Measurements from ENCODE around the gene LENEP. TPM values are rescaled to one million over a fixed set of nuclear protein-coding genes. Genes with fewer than 3 reads are reported as not detected.
A peak's percentile ranks its signal among the peaks of the same experiment; 100 is the strongest.

Gene LENEP
- polyA plus RNA-seq, 4 donors, result 0.26 to 0.43 (median 0.34) TPM

GRCh38 chr1:155008015-155008941 lies 14.9 kb downstream of the LENEP start:
- no peak for DNase-seq (ENCODE audit: low read depth in 4 of 4, low spot score in 3 of 4)

GRCh38 chr1:155009221-155009711 lies 15.9 kb downstream of the LENEP start:
- DNase-seq (ENCODE audit: low read depth in 4 of 4, low spot score in 3 of 4), result no peak

GRCh38 chr1:155009742-155010141 lies 16.4 kb downstream of the LENEP start:
- no peak for DNase-seq (ENCODE audit: low read depth in 4 of 4, low spot score in 3 of 4)

GRCh38 chr1:155010211-155010918 lies 17.0 kb downstream of the LENEP start:
- no peak for DNase-seq (ENCODE audit: low read depth in 4 of 4, low spot score in 3 of 4)

GRCh38 chr1:155011004-155011416 lies 17.6 kb downstream of the LENEP start:
- no peak for DNase-seq (ENCODE audit: low read depth in 4 of 4, low spot score in 3 of 4)

GRCh38 chr1:155011437-155012025 lies 18.1 kb downstream of the LENEP start:
- DNase-seq (ENCODE audit: low read depth in 4 of 4, low spot score in 3 of 4), result no peak

GRCh38 chr1:155012026-155012546 lies 18.7 kb downstream of the LENEP start:
- no peak for DNase-seq (ENCODE audit: low read depth in 4 of 4, low spot score in 3 of 4)

GRCh38 chr1:155012776-155013602 lies 19.6 kb downstream of the LENEP start:
- DNase-seq (ENCODE audit: low read depth in 4 of 4, low spot score in 3 of 4), result no peak

GRCh38 chr1:155013632-155014031 lies 20.2 kb downstream of the LENEP start:
- DNase-seq (ENCODE audit: low read depth in 4 of 4, low spot score in 3 of 4), result no peak

GRCh38 chr1:155014709-155015508 lies 21.5 kb downstream of the LENEP start:
- DNase-seq (ENCODE audit: low read depth in 4 of 4, low spot score in 3 of 4), result no peak

- no peak for DNase-seq (ENCODE audit: low read depth in 4 of 4, low spot score in 3 of 4)
Measured at GRCh38 chr1:155015527-155016230, 22.3 kb downstream of the LENEP start.

- no peak for DNase-seq (ENCODE audit: low read depth in 4 of 4, low spot score in 3 of 4)
Measured at GRCh38 chr1:155016231-155016831, 22.9 kb downstream of the LENEP start.

GRCh38 chr1:155017041-155017945 lies 23.9 kb downstream of the LENEP start:
- DNase-seq (ENCODE audit: low read depth in 4 of 4, low spot score in 3 of 4), result peak in 1 of 4 donors; percentile 78

- DNase-seq (ENCODE audit: low read depth in 4 of 4, low spot score in 3 of 4), result no peak
Measured at GRCh38 chr1:155017946-155018316, 24.5 kb downstream of the LENEP start.

- no peak for DNase-seq (ENCODE audit: low read depth in 4 of 4, low spot score in 3 of 4)
Measured at GRCh38 chr1:155018617-155019348, 25.4 kb downstream of the LENEP start.

Data from right renal pelvis (tissue), 4 donors.